ENCODE data around the gene ABCC1.

- TF ChIP-seq CTCF (IDR thresholded peaks at IDR 0.05; ENCODE audit: low read depth, low read length) (no peak), MYC (IDR thresholded peaks at IDR 0.05; ENCODE audit: low read depth, low read length) (no peak), POLR2A (IDR thresholded peaks at IDR 0.05; ENCODE audit: extremely low read depth, insufficient read length) (no peak), MAX (IDR thresholded peaks at IDR 0.05; ENCODE audit: low read depth, low read length) (no peak)
Observed at GRCh38 chr16:15974057-15974456, 24.6 kb downstream of the ABCC1 start.
